AG04449 (cell line): ENCODE results near the gene ZNF750.

Experiments
- CTCF ChIA-PET: fragments of 350-600 bp; formaldehyde crosslinking; extraction: SDS; loops from one replicate; lab custom pipeline; 2021; ENCODE audit warnings: antibody characterized with exemption; lab: Yijun Ruan, JAX
- POLR2A ChIA-PET: fragments of 400-600, 350-600 bp; formaldehyde crosslinking; extraction: SDS; loops from one replicate; lab custom pipeline; 2020; ENCODE audit warnings: antibody characterized with exemption, inconsistent platforms; lab: Yijun Ruan, JAX
- DNase-seq: peaks from one replicate; pipeline ENCODE4 v3.0.0-alpha.2; 2010; ENCODE audit warnings: low read depth, low spot score
- H3K4me3 ChIP-seq: 2 replicates; pipeline ENCODE4 v1.5.1; 2011; ENCODE audit warnings: low read depth, mild to moderate bottlenecking, control low read depth, low read length
- CTCF ChIP-seq: IDR thresholded peaks from one replicate; pipeline ENCODE4 v1.5.1; 2011; ENCODE audit warnings: mild to moderate bottlenecking, moderate library complexity, low read length, control low read depth, inconsistent platforms; ENCODE audit not compliant: insufficient read depth; ENCODE audit errors: missing control alignments

ZNF750 gene

GRCh38 chr17:82858376-82859126 lies 18.7 kb upstream of the ZNF750 start:
- TF ChIP-seq CTCF = no peak
- POLR2A ChIA-PET = no interaction called here
- no peak for DNase-seq
- CTCF ChIA-PET = interaction anchor here (0.8 to 1.5 kb wide), 2 partner anchors 11 to 77 kb away, joined by 3 read pairs; no protein-coding TSS in a partner anchor
- no peak overlapping the region for H3K4me3 ChIP-seq

DNA sequence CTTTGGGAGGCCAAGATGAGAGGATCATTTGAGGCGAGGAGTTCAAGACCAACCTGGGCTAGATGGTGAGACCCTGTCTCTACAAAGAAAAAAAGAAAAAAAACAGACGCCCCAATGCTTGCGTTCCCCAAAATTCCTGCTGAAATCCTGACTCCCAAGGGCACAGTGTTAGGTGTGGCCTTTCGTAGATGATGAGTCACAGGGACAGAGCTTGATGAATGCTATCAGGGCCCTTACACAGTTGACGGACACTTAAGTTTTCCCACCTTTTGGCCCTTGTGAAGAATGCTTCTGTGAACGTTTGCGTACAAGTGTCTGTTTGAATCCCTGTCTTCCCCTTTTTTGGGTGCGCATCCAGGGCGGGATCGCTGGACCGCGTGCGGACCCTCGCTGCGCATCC lies 16.5 kb upstream of the ZNF750 start:
- POLR2A ChIA-PET = no interaction called here
- TF ChIP-seq CTCF = no peak
- DNase-seq = no peak
- CTCF ChIA-PET = no interaction called here
- no peak overlapping the region for H3K4me3 ChIP-seq

DNA sequence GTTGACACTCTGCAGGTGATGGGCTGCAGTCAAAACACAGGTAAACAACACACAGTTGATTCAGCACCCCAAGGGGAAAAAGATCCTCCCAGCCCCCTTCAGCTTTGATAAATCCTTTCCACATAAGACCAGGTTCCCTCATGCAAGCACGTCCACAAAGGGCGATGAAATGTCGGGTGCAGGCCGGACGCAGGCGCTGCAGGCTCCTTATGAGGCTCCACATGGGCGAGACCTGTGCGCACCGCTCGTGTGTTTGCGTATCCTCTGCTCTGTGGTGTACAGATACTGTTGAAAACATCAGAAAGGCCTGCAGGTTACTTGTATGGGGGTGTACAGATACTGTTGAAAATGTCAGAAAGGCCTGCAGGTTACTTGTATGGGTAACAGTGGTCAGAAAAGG lies 14.4 kb upstream of the ZNF750 start:
- ChIA-PET POLR2A (no interaction called here), CTCF (interaction anchor here (1.3 kb wide), 1 partner anchor 10 kb away, joined by 5 read pairs; no protein-coding TSS in a partner anchor)
- TF ChIP-seq CTCF = no peak
- no peak for DNase-seq
- no peak overlapping the region for H3K4me3 ChIP-seq

- ChIA-PET POLR2A (no interaction called here), CTCF (interaction anchor here (0.9 to 1.1 kb wide), 2 partner anchors 16 to 24 kb away, joined by 3 read pairs; no protein-coding TSS in a partner anchor)
- no peak for DNase-seq
- no peak for TF ChIP-seq CTCF
- H3K4me3 ChIP-seq = no peak overlapping the region
These were observed 11.6 kb upstream of the ZNF750 start for GRCh38 chr17:82851381-82851780.

GRCh38 chr17:82849076-82849945 lies 9.5 kb upstream of the ZNF750 start:
- CTCF ChIA-PET = no interaction called here
- no peak for DNase-seq
- H3K4me3 ChIP-seq = no peak overlapping the region
- POLR2A ChIA-PET = no interaction called here
- TF ChIP-seq CTCF = no peak

- DNase-seq = no peak
- H3K4me3 ChIP-seq = peak overlapping the region; percentile 40
- CTCF ChIA-PET = no interaction called here
- POLR2A ChIA-PET = no interaction called here
- no peak for TF ChIP-seq CTCF
These were observed 8.3 kb upstream of the ZNF750 start for GRCh38 chr17:82848022-82848592.
